ENCODE data around the gene XPO5.
"Not testable (repeated sequence)": the region's sequence is repeated elsewhere in the genome, so short reads cannot be mapped to it uniquely, and the experiment has no call there.

XPO5 gene

DNA sequence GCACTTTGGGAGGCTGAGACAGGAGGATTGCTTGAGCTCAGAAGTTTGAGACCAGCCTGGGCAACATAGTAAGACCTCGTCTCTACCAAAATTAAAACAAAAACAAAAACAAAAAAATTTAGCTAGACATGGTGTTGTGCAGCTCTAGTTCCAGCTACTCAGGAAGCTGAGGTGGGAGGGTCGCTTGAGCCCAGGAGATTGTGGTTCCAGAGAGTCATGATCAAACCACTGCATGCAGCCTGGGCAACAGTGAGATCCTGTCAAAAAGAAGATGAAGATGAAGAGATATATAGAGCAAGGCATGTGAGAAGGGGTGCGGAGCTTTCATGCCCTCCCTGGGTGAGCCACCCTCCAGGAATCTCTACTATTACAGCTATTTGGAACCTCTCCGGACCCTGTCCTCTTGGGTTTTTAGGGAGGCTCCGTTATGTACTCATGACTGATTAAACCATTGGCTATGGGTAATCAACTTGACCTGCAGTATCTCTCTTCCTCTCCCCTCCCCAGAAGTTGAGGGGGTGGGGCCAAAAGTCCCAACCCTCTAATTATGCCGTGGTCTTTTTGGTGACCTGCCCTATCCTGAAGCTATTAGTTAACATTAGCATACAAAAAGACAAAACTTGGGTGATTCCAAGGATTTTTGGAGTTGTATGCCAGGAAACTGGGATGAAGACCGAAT is 9.2 kb upstream of the XPO5 start:
- DNase-seq (ENCODE audit: low read depth in 2 of 2), result no peak

DNA sequence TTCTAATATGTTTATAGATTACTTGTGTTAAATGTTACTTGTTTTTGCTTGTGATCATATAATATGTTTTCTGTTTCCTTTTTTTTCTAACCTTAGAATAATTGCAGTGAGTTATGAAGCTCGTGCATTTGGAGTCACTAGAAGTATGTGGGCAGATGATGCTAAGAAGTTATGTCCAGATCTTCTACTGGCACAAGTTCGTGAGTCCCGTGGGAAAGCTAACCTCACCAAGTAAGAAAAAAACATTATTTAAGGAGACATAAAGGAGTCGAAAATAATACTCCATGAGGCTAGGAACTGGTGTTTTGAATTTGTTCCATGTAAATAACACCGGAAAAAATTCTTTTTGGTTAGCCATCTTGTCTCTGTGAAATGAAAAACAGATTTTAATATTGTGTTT is 7.1 kb upstream of the XPO5 start:
- no peak for DNase-seq (ENCODE audit: low read depth in 2 of 2)

DNA sequence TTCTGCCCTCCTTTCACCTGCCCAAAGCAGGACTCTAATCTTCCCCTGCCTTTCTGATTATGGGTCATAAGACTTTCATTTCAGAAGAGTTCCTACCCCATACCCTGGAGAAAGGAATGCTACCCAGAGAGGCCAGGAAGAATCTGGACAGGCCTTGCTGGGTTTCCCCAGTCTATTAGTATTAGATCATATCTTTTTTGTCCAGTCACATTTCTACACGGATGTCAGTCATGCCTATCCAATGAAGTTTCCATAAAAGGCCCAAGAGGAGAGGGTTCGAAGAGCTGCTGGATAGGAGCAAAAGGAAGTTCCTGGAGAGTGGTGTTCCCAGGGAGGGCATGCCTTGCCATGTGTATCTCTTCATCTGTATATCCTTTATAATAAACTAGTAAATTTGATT is 3.3 kb upstream of the XPO5 start:
- DNase-seq (ENCODE audit: low read depth in 2 of 2), result no peak

- no peak for DNase-seq (ENCODE audit: low read depth in 2 of 2)
Observed at GRCh38 chr6:43578748-43579147, 2.9 kb upstream of the XPO5 start.

DNA sequence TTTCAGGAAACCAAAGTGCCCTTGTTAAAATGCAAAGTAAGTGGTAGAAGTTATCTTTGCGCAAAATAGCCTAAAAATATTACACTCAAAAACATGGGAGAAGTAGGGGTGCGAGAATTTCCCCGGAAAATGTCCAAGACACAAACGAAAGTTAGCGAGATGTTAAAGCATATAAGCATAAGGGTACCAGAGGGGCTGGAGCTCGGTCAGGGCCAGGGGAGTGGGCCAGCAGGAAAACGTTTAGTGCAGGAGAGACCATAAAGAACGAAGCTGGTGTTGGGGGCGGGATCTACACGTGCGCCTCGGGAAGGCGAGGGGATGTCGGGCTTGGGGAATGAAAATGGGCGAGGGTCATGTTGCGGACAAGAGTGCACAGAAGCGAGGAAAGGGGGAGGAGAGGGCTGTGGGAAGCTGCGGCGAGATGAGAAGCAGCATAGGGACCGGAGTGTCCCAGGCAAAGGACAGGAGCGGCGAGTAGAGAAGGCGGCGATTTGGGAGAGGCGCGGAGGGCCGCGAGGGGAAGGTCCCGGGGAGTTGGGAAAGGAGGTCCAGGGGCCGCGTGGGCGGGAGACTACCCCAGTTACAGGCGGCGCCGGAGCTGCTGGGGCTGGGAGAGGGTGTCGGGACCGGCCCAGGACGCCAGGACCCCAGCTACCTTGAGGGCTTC is 600 bp downstream of the XPO5 start:
- DNase-seq (ENCODE audit: low read depth in 2 of 2), result peak in 1 of 2 donors; percentile 11

GRCh38 chr6:43572015-43572414 is 3.8 kb downstream of the XPO5 start:
- no peak for DNase-seq (ENCODE audit: low read depth in 2 of 2)

DNA sequence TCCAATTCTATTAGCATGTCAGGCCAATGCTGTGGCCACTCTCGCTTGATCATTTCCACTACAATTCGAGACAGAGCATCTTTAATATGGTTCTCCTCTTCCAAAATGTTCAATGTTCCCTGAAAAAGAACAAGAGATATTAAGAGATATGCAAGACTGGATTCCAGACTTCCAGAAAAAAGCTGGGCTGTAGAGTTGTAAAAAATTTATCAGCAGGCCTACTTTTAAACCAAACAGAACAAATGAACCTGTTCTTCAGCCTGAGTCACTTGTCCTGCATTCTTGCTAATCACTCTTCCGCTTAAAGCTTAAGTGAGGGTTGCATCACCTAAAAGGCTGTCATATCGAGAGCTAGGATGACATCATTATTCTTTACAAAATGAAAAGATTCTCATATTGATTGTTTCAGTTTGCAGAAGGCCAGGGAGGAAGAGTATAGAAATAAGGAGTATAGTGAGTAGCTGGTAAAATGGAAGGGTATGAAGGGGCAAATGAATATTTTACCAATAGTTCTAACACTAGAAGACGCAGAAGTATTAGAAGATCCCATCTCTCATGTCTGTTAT is 4.9 kb downstream of the XPO5 start:
- DNase-seq (ENCODE audit: low read depth in 2 of 2), result no peak

GRCh38 chr6:43559328-43559727 is 16.5 kb downstream of the XPO5 start:
- DNase-seq (ENCODE audit: low read depth in 2 of 2), result no peak

GRCh38 chr6:43557620-43558019 is 18.2 kb downstream of the XPO5 start:
- DNase-seq (ENCODE audit: low read depth in 2 of 2), result not testable (repeated sequence)

DNA sequence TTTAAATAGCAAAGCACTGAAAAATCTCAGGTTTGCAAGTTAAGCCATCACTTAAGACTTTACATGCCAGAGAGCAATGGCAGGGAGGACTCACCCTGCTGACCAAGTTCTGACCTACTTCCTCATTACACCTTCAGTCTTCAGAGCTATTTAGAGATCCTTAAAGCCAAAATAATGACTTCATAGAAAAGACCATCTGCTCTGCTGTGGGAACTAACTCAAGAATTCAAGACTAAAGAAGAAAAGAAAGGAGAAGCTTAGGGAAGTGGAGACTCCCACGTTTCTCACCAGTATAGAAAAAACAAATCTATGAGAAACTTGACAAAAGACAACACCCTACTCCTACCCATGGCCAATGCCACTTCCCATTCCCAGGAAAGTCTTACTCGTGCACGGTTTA is 28.6 kb downstream of the XPO5 start:
- no peak for DNase-seq (ENCODE audit: low read depth in 2 of 2)

DNA sequence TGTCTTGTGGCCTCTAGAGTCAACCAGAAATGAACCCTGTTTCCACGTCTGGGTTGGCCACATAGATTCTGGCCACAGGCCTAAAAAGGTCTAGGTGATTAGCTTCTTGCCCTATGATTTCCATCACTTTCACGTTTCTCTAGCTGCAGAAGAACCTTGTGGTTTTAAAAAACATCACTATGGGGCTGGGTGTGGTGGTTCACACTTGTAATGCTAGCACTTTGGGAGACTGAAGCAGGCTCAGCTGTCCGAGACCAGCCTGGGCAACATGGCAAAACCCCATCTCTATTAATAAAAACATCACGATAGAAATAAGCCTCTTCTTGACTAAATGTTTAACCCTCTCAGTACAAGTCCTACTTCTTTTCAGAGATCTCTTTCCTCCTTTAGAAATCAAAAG is 31.4 kb downstream of the XPO5 start:
- no peak for DNase-seq (ENCODE audit: low read depth in 2 of 2)

DNA sequence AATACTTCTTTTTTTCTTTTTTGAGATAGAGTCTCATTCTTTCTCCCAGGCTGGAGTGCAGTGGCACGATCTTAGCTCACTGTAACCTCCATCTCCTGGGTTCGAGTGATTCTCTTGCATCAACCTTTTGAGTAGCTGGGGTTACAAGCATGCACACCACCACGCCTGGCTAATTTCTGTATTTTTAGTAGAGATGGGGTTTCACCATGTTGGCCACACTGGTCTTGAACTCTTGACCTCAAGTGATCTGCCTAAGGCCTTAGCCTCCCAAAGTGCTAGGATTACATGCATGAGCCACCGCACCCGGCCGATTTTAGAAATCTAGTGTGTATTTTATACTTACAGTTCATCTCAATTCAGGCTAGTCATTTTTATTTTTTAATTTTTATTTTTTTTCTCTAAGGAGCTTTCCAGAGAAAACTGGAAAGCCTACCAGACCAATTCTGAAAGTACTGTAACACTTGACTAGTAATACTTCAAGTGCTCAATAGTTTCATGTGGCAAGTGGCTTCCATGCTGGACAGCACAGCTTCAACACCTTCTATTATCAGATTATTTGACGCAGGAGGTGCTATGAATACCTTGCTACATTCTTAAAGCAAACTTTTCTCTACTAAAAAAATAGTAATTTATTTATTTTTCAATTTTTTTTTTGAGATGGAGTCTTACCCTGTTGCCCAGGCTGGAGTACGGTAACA is 33.9 kb downstream of the XPO5 start:
- DNase-seq (ENCODE audit: low read depth in 2 of 2), result no peak

GRCh38 chr6:43540507-43540906 is 35.3 kb downstream of the XPO5 start:
- no peak for DNase-seq (ENCODE audit: low read depth in 2 of 2)

GRCh38 chr6:43539409-43539808 is 36.4 kb downstream of the XPO5 start:
- not testable (repeated sequence) for DNase-seq (ENCODE audit: low read depth in 2 of 2)

DNA sequence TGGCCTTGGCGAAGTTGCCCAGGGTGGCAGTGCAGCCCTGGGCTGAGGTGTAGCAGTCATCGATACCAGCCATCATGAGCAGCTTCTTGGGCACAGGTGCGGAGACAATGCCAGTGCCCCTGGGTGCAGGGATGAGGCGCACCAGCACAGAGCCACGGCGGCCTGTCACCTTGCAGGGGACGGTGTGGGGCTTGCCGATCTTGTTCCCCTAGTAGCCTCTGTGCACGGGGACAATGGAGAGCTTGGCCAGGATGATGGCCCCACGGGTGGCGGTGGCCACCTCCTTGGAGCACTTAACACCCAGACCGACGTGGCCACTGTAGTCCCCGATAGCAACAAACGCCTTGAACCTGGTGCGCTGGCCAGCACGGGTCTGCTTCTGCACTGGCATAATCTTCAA is 36.9 kb downstream of the XPO5 start:
- DNase-seq (ENCODE audit: low read depth in 2 of 2), result not testable (repeated sequence)

DNA sequence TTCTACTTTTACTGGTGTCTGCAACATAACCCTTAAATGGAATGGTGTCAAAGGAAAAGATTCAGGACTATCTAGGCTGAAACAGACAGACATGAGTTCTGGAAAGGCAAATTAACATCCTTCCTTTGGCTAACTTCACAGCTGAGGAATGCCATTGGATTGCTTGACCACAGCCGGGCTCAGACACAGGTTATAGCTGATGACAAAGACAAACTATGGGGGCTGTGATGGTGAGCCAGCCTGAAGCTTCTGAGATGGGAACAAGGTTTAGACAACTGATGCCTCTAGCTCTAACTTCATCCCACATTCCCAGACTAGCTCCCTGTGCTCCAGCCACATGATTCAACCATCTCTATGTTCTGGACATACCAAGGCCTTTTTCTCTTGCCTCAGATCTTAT is 43.6 kb downstream of the XPO5 start:
- no peak for DNase-seq (ENCODE audit: low read depth in 2 of 2)

- DNase-seq (ENCODE audit: low read depth in 2 of 2), result no peak
Observed at GRCh38 chr6:43524483-43524961, 51.3 kb downstream of the XPO5 start.

DNA sequence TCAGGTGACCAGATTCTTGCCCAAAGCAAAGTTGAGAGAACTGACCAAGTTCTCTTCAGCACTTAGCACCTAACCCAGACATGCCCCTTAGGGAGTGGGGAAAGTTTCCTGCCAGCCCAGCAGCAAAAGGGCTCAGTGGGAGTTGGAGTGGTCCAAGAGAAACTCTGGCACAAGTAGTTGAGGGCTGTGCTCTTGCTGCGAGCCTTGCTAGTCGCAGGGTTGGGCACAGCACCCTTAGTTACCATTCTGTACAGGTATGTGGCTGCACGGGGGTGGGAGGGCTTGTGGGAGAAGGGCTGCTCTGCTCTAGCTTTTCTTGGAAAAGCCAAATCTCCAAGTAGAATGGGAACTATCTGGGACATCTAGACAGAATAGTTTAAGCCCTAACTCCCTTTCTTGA is 52.6 kb downstream of the XPO5 start:
- no peak for DNase-seq (ENCODE audit: low read depth in 2 of 2)

GRCh38 chr6:43522547-43523261 is 53.1 kb downstream of the XPO5 start:
- no peak for DNase-seq (ENCODE audit: low read depth in 2 of 2)

DNA sequence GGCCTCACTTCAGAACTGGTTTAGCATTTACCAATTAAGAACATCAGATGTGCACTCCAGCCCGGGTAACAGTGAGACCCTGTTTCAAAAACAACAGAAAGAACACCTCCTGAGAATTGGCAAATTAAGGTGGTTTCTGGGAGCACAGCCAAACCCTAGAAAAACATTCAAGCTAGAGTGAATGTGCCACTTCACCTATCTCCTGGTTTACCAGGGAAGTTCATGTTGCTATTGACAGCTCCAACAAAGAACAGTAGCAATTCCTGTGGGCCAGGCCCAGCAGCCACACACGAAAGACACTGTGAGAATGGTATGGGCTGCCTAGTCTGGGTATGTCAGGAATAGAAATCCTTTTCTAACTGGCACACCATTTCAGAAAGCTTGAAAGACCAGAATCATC is 54.0 kb downstream of the XPO5 start:
- no peak for DNase-seq (ENCODE audit: low read depth in 2 of 2)

DNA sequence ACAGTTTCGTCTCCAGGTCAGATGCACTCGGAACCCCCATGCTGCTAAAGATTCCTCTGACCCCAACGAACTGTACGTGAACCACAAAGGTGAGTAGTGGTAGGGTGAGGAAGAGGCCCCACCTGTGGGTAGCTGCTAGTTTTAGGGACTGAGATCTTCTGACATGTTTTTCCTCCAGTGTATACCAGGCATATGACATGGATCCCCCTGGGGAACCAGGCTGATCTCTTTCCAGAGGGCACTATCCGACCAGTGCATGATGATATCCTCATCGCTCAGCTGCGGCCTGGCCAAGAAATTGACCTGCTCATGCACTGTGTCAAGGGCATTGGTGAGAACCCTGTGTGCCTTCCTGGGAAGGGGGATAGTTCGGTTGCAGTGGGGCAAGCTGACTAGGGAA is 55.7 kb downstream of the XPO5 start:
- DNase-seq (ENCODE audit: low read depth in 2 of 2), result no peak

Data from activated CD8-positive, alpha-beta memory T cell treated with anti-CD3 and anti-CD28 coated beads for 4 hours (primary cell).